Measurements from ENCODE around the gene PSG2. TPM values are rescaled to one million over a fixed set of nuclear protein-coding genes. Genes with fewer than 3 reads are reported as not detected.
"Not testable (repeated sequence)": the region's sequence is repeated elsewhere in the genome, so short reads cannot be mapped to it uniquely, and the experiment has no call there.

The PSG2 gene
- not detected for total RNA-seq
- not detected for polyA plus RNA-seq
- long read RNA-seq, donor 1, partial matches to known transcripts: 0 of 1 reads
- long read RNA-seq, donor 1, other reads (novel, unspliced or antisense): 0 of 1 reads
- long read RNA-seq, donor 2: 0 reads
- long read RNA-seq, donor 3: 0 reads
- long read RNA-seq, donor 4: 0 reads
- long read RNA-seq, donor 5: 0 reads
- long read RNA-seq, donor 6: 0 reads
- long read RNA-seq, donor 7: 0 reads
- long read RNA-seq, donor 8: 0 reads
- long read RNA-seq, donor 9: 0 reads
- long read RNA-seq, donor 10: 0 reads

GRCh38 chr19:43082601-43083000 is at the start of gene PSG2:
TSS of gene PSG2 (minus strand) at chr19:43082701. CDS start at chr19:43082569, 132 bp downstream.
- H3K36me3 ChIP-seq; H3K9me3 ChIP-seq; H3K27ac ChIP-seq; intact Hi-C loops (cut with DNase I; ENCODE audit: low total_unique reads); H3K27me3 ChIP-seq; H3K4me1 ChIP-seq; DNase-seq; H3K4me3 ChIP-seq: not testable (repeated sequence)
- WGBS, 5 donors: 14 to 74% (median 69%) methylated on average over 1 to 2 of the region's 2 CpGs

- peak; percentile 45 to 61 for DNase-seq
- H3K4me1 ChIP-seq; H3K27me3 ChIP-seq; H3K27ac ChIP-seq; H3K9me3 ChIP-seq; H3K36me3 ChIP-seq; H3K4me3 ChIP-seq; intact Hi-C loops (cut with DNase I; ENCODE audit: low total_unique reads): not testable (repeated sequence)
- 36 to 69% (median 41%) methylated on average over 8 of the region's 8 CpGs for WGBS, 5 donors
These were observed 48.9 kb upstream of the PSG2 start for GRCh38 chr19:43131281-43131842.

- 69 to 86% (median 79%) methylated on average over 7 of the region's 7 CpGs for WGBS, 5 donors
- H3K4me1 ChIP-seq; H3K36me3 ChIP-seq; H3K27me3 ChIP-seq; H3K4me3 ChIP-seq; H3K9me3 ChIP-seq; H3K27ac ChIP-seq; intact Hi-C loops (cut with DNase I; ENCODE audit: low total_unique reads); DNase-seq: not testable (repeated sequence)
These were observed 46.7 kb upstream of the PSG2 start for GRCh38 chr19:43129197-43129596.

GRCh38 chr19:43127336-43127735 is 44.8 kb upstream of the PSG2 start:
- H3K36me3 ChIP-seq; H3K4me1 ChIP-seq; DNase-seq; intact Hi-C loops (cut with DNase I; ENCODE audit: low total_unique reads); H3K27ac ChIP-seq; H3K9me3 ChIP-seq; H3K27me3 ChIP-seq; H3K4me3 ChIP-seq: not testable (repeated sequence)
- 35 to 65% (median 62%) methylated on average over 3 of the region's 3 CpGs for WGBS, 5 donors

GRCh38 chr19:43126720-43127119 is 44.2 kb upstream of the PSG2 start:
- no peak overlapping the region for H3K4me3 ChIP-seq
- no peak for DNase-seq
- H3K36me3 ChIP-seq: no peaks in the 10 kb centered on the region
- intact Hi-C loops (cut with DNase I; ENCODE audit: low total_unique reads): no loop called here
- H3K9me3 ChIP-seq: peaks cover 0 to 5% (median 1%) of the 10 kb centered on the region in 4 donors
- H3K27ac ChIP-seq: no peak overlapping the region
- no peaks in the 10 kb centered on the region for H3K4me1 ChIP-seq
- TF ChIP-seq CTCF (IDR thresholded peaks at IDR 0.05) (no peak), POLR2A (IDR thresholded peaks at IDR 0.05) (no peak), POLR2AphosphoS5 (IDR thresholded peaks at IDR 0.05) (no peak), EP300 (IDR thresholded peaks at IDR 0.05) (no peak)
- H3K27me3 ChIP-seq: no peaks in the 10 kb centered on the region
- WGBS, 5 donors: 64 to 72% (median 71%) methylated on average over 4 of the region's 4 CpGs

- Histone ChIP-seq H3K4me1 (no peaks in the 10 kb centered on the region), H3K4me3 (no peak overlapping the region), H3K27me3 (no peaks in the 10 kb centered on the region), H3K9me3 (peaks cover 0 to 6% (median 1%) of the 10 kb centered on the region in 4 donors), H3K36me3 (no peaks in the 10 kb centered on the region), H3K27ac (no peak overlapping the region)
- 63 to 83% (median 71%) methylated on average over 2 of the region's 2 CpGs for WGBS, 5 donors
- TF ChIP-seq POLR2AphosphoS5 (IDR thresholded peaks at IDR 0.05) (no peak), POLR2A (IDR thresholded peaks at IDR 0.05) (no peak), EP300 (IDR thresholded peaks at IDR 0.05) (no peak), CTCF (IDR thresholded peaks at IDR 0.05) (no peak)
- DNase-seq: no peak
- intact Hi-C loops (cut with DNase I; ENCODE audit: low total_unique reads): no loop called here
These were observed 41.9 kb upstream of the PSG2 start for GRCh38 chr19:43124360-43124759.

GRCh38 chr19:43120433-43121026 is 38.0 kb upstream of the PSG2 start:
- intact Hi-C loops (cut with DNase I; ENCODE audit: low total_unique reads); H3K4me1 ChIP-seq; H3K36me3 ChIP-seq; H3K27me3 ChIP-seq; DNase-seq; H3K9me3 ChIP-seq; H3K27ac ChIP-seq; H3K4me3 ChIP-seq: not testable (repeated sequence)
- WGBS, 5 donors: 67 to 82% (median 78%) methylated on average over 11 of the region's 11 CpGs

GRCh38 chr19:43119526-43119925 is 37.0 kb upstream of the PSG2 start:
- H3K9me3 ChIP-seq; H3K27me3 ChIP-seq; H3K36me3 ChIP-seq; H3K27ac ChIP-seq; H3K4me3 ChIP-seq; H3K4me1 ChIP-seq; intact Hi-C loops (cut with DNase I; ENCODE audit: low total_unique reads); DNase-seq: not testable (repeated sequence)
- 63 to 76% (median 70%) methylated on average over 2 to 3 of the region's 3 CpGs for WGBS, 5 donors

- H3K27ac ChIP-seq; H3K4me3 ChIP-seq; H3K9me3 ChIP-seq; H3K36me3 ChIP-seq; intact Hi-C loops (cut with DNase I; ENCODE audit: low total_unique reads); H3K4me1 ChIP-seq; DNase-seq; H3K27me3 ChIP-seq: not testable (repeated sequence)
- 62 to 75% (median 72%) methylated on average over 3 of the region's 3 CpGs for WGBS, 5 donors
These were observed 33.9 kb upstream of the PSG2 start for GRCh38 chr19:43116421-43116820.

Measured in stomach (tissue), 19 donors.